Smooth muscle cell (in vitro differentiated cells): ENCODE data around the gene IFIT3. TPM values are rescaled to one million over a fixed set of nuclear protein-coding genes. Genes with fewer than 3 reads are reported as not detected.
"Not testable (repeated sequence)": the region's sequence is repeated elsewhere in the genome, so short reads cannot be mapped to it uniquely, and the experiment has no call there.

Source experiments
- DNase-seq: peaks from one replicate; lab custom pipeline; 2025; ENCODE audit not compliant: unreplicated experiment; lab: John Stamatoyannopoulos, UW
- H2AFZ ChIP-seq: fragments of 200-600 bp; sonication (generic); 2 replicates; pipeline ENCODE4 v1.6.0; 2016; ENCODE audit warnings: antibody characterized with exemption, low read depth, mild to moderate bottlenecking
- H3F3A ChIP-seq: fragments of 200-600 bp; sonication (generic); 2 replicates; pipeline ENCODE4 v1.6.0; 2017; ENCODE audit warnings: antibody characterized with exemption, low read depth
- H3K27ac ChIP-seq: fragments of 200-600 bp; sonication (generic); 2 replicates; pipeline ENCODE4 v1.5.1; 2016; ENCODE audit warnings: low read depth, mild to moderate bottlenecking
- H3K27me3 ChIP-seq: fragments of 200-600 bp; sonication (generic); 2 replicates; pipeline ENCODE4 v1.6.1; 2016; ENCODE audit warnings: low read depth, mild to moderate bottlenecking
- H3K36me3 ChIP-seq: fragments of 200-600 bp; sonication (generic); 2 replicates; pipeline ENCODE4 v1.5.1; 2016; ENCODE audit warnings: low read depth
- H3K4me1 ChIP-seq: fragments of 200-600 bp; sonication (generic); 2 replicates; pipeline ENCODE4 v1.5.1; 2016; ENCODE audit warnings: low read depth
- H3K4me2 ChIP-seq: fragments of 200-600 bp; sonication (generic); 2 replicates; pipeline ENCODE4 v1.6.0; 2016; ENCODE audit warnings: mild to moderate bottlenecking
- H3K4me3 ChIP-seq: fragments of 200-600 bp; sonication (generic); 2 replicates; pipeline ENCODE4 v1.5.1; 2016; ENCODE audit warnings: mild to moderate bottlenecking
- H3K79me2 ChIP-seq: fragments of 200-600 bp; sonication (generic); 2 replicates; pipeline ENCODE4 v1.6.0; 2016; ENCODE audit warnings: low read depth, mild to moderate bottlenecking
- H3K9ac ChIP-seq: fragments of 200-600 bp; sonication (generic); 2 replicates; pipeline ENCODE4 v1.6.0; 2016; ENCODE audit warnings: low read depth
- H3K9me3 ChIP-seq: fragments of 200-600 bp; sonication (generic); replicated peaks from 2 replicates; pipeline ENCODE4 v1.5.1; 2016; ENCODE audit warnings: low read depth
- H4K20me1 ChIP-seq: fragments of 200-600 bp; sonication (generic); 2 replicates; pipeline ENCODE4 v1.6.0; 2016; ENCODE audit warnings: low read depth
- CTCF ChIP-seq: fragments of 200-600 bp; sonication (generic); IDR thresholded peaks from 2 replicates; pipeline ENCODE4 v1.5.1; 2017; ENCODE audit warnings: borderline replicate concordance, mild to moderate bottlenecking, antibody characterized with exemption; ENCODE audit not compliant: insufficient read depth, poor library complexity, severe bottlenecking
- WGBS: methylation state at CpG from one replicate; pipeline ENCODE4 v1.1.7; 2016; ENCODE audit warnings: low lambda C conversion rate; 5-methylcytosine and 5-hydroxymethylcytosine counted together
- polyA plus RNA-seq: library from polyadenylated mRNA; unstranded; fragments of >200 nt; fragmentation: Nextera tagmentation; extraction: Ambion mirVana; gene quantifications from 2 replicates; pipeline ENCODE4 v1.2.1, GENCODE V29; 2016
- total RNA-seq: library from RNA; depleted of rRNA; stranded (reverse); fragments of >200 nt; gene quantifications from 2 replicates; pipeline ENCODE4 v1.2.3, GENCODE V29; 2014

IFIT3 gene
- total and polyA plus RNA-seq, 2 experiments from 2014 or later: 2.1 to 4.6 TPM

- Histone ChIP-seq H3K4me3 (peak overlapping the region; percentile 36), H3F3A (peaks cover 18% of the 10 kb centered on the region), H3K79me2 (no peaks in the 10 kb centered on the region), H3K4me2 (peak overlapping the region; percentile 84), H3K27ac (peak overlapping the region; percentile 89), H3K9me3 (no peaks in the 10 kb centered on the region), H3K36me3 (no peaks in the 10 kb centered on the region), H3K27me3 (no peaks in the 10 kb centered on the region), H3K9ac (peak overlapping the region; percentile 74), H4K20me1 (no peaks in the 10 kb centered on the region), H3K4me1 (peaks cover 17% of the 10 kb centered on the region), H2AFZ (peak overlapping the region; percentile 77)
- no peak for TF ChIP-seq CTCF
- WGBS: 50% methylated on average over 6 of the region's 6 CpGs
- no peak for DNase-seq
Measured at GRCh38 chr10:89283025-89283935, 44.5 kb upstream of the IFIT3 start.

GRCh38 chr10:89283936-89284475 is 43.8 kb upstream of the IFIT3 start:
- Histone ChIP-seq H3F3A (peaks cover 15% of the 10 kb centered on the region), H3K4me3 (peak overlapping the region; percentile 36), H3K36me3 (no peaks in the 10 kb centered on the region), H3K27me3 (no peaks in the 10 kb centered on the region), H3K9me3 (no peaks in the 10 kb centered on the region), H2AFZ (peak overlapping the region; percentile 77), H3K4me2 (peak overlapping the region; percentile 84), H3K79me2 (no peaks in the 10 kb centered on the region), H3K4me1 (peaks cover 18% of the 10 kb centered on the region), H3K27ac (peak overlapping the region; percentile 89), H4K20me1 (no peaks in the 10 kb centered on the region), H3K9ac (peak overlapping the region; percentile 74)
- 2% methylated on average over 4 of the region's 4 CpGs for WGBS
- no peak for TF ChIP-seq CTCF
- no peak for DNase-seq

GRCh38 chr10:89284711-89285110 is 43.1 kb upstream of the IFIT3 start:
- 78% methylated on average over 6 of the region's 6 CpGs for WGBS
- H2AFZ ChIP-seq, H3K79me2 ChIP-seq, DNase-seq, H3K9ac ChIP-seq, H3K4me3 ChIP-seq, H3K36me3 ChIP-seq, H4K20me1 ChIP-seq, H3K27me3 ChIP-seq, H3F3A ChIP-seq, H3K9me3 ChIP-seq: not testable (repeated sequence)
- Histone ChIP-seq H3K4me2 (peak overlapping the region; percentile 84), H3K4me1 (peaks cover 25% of the 10 kb centered on the region), H3K27ac (peak overlapping the region; percentile 89)

GRCh38 chr10:89285303-89285702 is 42.5 kb upstream of the IFIT3 start:
- not testable (repeated sequence) for H2AFZ ChIP-seq, H3K27me3 ChIP-seq, H4K20me1 ChIP-seq, H3K27ac ChIP-seq, DNase-seq, H3K79me2 ChIP-seq, H3K4me3 ChIP-seq, H3K9me3 ChIP-seq, H3K36me3 ChIP-seq, H3K9ac ChIP-seq, H3F3A ChIP-seq
- peak overlapping the region; percentile 40 for H3K4me2 ChIP-seq
- H3K4me1 ChIP-seq: peaks cover 30% of the 10 kb centered on the region
- WGBS: 36% methylated on average over 4 of the region's 4 CpGs
